GM23338 (cell line): ENCODE data around the gene SIK2.

Experiments used
- CREB1 ChIP-seq: fragments of 250-450 bp; sonication (Bioruptor Pico); IDR thresholded peaks from 2 replicates; pipeline ENCODE4 v1.5.0; 2020; ENCODE audit warnings: low read depth, mild to moderate bottlenecking, moderate library complexity
- EZH2 ChIP-seq: fragments of 200-600 bp; sonication (generic); IDR thresholded peaks from one replicate; pipeline ENCODE4 v1.8.0; 2017; ENCODE audit warnings: antibody characterized with exemption, mild to moderate bottlenecking, low read depth; ENCODE audit not compliant: unreplicated experiment
- POLR2AphosphoS5 ChIP-seq: IDR thresholded peaks from 2 replicates; pipeline ENCODE4 v1.6.1; 2016; ENCODE audit warnings: antibody characterized with exemption, low read depth
- STAT1 ChIP-seq: IDR thresholded peaks from one replicate; pipeline ENCODE4 v1.6.1; 2016; ENCODE audit warnings: antibody characterized with exemption; ENCODE audit not compliant: unreplicated experiment
- ZNF114 ChIP-seq: fragments of 250-450 bp; sonication (Bioruptor Pico); IDR thresholded peaks from 2 replicates; pipeline ENCODE4 v1.5.0; 2020; ENCODE audit warnings: mild to moderate bottlenecking, moderate library complexity
- TF ChIP-seq, protein P1 (sequence below), 2 experiments: fragments of 200-600 bp in 1 of 2; sonication (generic) in 1 of 2; conservative IDR thresholded peaks; 2 replicates each; pipeline versions ENCODE4 v1.5.1 to v1.6.1; 2016 to 2017; ENCODE audit warnings: antibody characterized with exemption in 2 of 2, low read depth in 2 of 2, mild to moderate bottlenecking in 2 of 2, moderate library complexity in 1 of 2
- TF ChIP-seq, protein P2 (sequence below): IDR thresholded peaks from one replicate; pipeline ENCODE4 v1.6.1; 2018; ENCODE audit warnings: antibody characterized with exemption; ENCODE audit not compliant: unreplicated experiment

- TF ChIP-seq CREB1 (CRISPR knock-in tag), result no peak
- TF ChIP-seq, protein P1, sequence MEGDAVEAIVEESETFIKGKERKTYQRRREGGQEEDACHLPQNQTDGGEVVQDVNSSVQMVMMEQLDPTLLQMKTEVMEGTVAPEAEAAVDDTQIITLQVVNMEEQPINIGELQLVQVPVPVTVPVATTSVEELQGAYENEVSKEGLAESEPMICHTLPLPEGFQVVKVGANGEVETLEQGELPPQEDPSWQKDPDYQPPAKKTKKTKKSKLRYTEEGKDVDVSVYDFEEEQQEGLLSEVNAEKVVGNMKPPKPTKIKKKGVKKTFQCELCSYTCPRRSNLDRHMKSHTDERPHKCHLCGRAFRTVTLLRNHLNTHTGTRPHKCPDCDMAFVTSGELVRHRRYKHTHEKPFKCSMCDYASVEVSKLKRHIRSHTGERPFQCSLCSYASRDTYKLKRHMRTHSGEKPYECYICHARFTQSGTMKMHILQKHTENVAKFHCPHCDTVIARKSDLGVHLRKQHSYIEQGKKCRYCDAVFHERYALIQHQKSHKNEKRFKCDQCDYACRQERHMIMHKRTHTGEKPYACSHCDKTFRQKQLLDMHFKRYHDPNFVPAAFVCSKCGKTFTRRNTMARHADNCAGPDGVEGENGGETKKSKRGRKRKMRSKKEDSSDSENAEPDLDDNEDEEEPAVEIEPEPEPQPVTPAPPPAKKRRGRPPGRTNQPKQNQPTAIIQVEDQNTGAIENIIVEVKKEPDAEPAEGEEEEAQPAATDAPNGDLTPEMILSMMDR (conservative IDR thresholded peaks at IDR 0.05; ENCODE audit: low read depth in 2 of 2), result no peak
- TF ChIP-seq EZH2, result no peak
- TF ChIP-seq, protein P2, sequence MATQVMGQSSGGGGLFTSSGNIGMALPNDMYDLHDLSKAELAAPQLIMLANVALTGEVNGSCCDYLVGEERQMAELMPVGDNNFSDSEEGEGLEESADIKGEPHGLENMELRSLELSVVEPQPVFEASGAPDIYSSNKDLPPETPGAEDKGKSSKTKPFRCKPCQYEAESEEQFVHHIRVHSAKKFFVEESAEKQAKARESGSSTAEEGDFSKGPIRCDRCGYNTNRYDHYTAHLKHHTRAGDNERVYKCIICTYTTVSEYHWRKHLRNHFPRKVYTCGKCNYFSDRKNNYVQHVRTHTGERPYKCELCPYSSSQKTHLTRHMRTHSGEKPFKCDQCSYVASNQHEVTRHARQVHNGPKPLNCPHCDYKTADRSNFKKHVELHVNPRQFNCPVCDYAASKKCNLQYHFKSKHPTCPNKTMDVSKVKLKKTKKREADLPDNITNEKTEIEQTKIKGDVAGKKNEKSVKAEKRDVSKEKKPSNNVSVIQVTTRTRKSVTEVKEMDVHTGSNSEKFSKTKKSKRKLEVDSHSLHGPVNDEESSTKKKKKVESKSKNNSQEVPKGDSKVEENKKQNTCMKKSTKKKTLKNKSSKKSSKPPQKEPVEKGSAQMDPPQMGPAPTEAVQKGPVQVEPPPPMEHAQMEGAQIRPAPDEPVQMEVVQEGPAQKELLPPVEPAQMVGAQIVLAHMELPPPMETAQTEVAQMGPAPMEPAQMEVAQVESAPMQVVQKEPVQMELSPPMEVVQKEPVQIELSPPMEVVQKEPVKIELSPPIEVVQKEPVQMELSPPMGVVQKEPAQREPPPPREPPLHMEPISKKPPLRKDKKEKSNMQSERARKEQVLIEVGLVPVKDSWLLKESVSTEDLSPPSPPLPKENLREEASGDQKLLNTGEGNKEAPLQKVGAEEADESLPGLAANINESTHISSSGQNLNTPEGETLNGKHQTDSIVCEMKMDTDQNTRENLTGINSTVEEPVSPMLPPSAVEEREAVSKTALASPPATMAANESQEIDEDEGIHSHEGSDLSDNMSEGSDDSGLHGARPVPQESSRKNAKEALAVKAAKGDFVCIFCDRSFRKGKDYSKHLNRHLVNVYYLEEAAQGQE, result no peak
- TF ChIP-seq POLR2AphosphoS5, result no peak
- no peak for TF ChIP-seq STAT1
- no peak for TF ChIP-seq ZNF114 (CRISPR knock-in tag)
These were observed 42.3 kb upstream of the SIK2 start for GRCh38 chr11:111559800-111560464.
